ENCODE measurements around the gene MVB12B.

DNA sequence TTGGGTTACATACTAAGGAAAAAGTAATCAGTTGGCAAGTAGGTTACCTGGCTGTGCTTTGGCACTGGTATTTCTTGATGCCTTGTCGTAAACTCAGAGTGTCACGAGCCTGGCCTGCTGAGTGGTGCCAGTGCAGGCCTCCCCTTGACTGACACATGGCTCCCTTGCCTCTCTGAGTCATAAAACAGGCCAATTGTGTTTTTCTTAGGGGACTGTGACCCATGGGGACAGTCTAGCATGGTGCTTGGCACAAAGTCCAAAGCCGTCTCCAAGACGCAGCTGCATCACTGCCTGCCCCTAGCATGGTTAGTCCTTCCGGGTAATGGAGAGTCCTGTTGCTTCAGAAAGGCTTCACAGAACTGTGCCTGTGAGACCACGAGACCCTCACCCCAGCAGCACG is 132.5 kb downstream of the MVB12B start:
- TF ChIP-seq CTCF (IDR thresholded peaks at IDR 0.05): no peak
- TF ChIP-seq POLR2A (IDR thresholded peaks at IDR 0.05): no peak

Data from testis (tissue), 2 donors.